RWPE1 (cell line): Measurements from ENCODE around the gene GAN.

ENCODE experiments used
- CTCF ChIA-PET: fragments of 350-600 bp; sonication (Branson Sonifier 250); formaldehyde crosslinking; extraction: SDS; loops from one replicate; lab custom pipeline; 2021; lab: Yijun Ruan, JAX
- POLR2A ChIA-PET: fragments of 400-600 bp; formaldehyde crosslinking; extraction: SDS; loops from one replicate; lab custom pipeline; 2020; ENCODE audit warnings: antibody characterized with exemption; ENCODE audit not compliant: low non-redundant PET; lab: Yijun Ruan, JAX
- DNase-seq: peaks from one replicate; pipeline ENCODE4 v3.0.0; 2012; ENCODE audit warnings: low spot score
- H3K27ac ChIP-seq: fragments of 450-650 bp; 2 replicates; pipeline ENCODE4 v1.5.1; 2017
- TF ChIP-seq, protein P1 (sequence below): fragments of 450-650 bp; conservative IDR thresholded peaks from 2 replicates; pipeline ENCODE4 v1.5.1; 2017; ENCODE audit warnings: low read depth, mild to moderate bottlenecking

Gene GAN

DNA sequence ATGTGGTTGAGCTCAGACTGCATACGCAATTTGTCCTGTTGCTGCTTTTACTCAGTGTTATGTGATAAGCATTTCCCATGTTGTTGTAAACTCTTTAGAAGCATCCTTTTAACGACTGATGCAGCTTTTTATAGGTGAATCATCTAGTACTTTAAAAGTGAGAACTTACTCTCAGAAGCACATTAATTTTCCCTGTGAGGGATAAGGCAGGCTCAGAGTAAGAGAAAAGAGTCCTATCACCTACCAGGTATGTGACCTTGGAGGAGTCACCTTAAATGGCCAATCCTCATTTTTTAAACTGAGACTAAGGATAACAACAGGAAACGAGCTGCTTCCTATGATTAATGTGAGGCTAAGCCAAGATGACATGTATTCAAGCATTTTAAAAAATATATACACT is 34.4 kb upstream of the GAN start:
- DNase-seq = peak; percentile 17
- CTCF ChIA-PET = interaction anchor here (0.5 to 0.6 kb wide), 2 partner anchors 39 to 263 kb away, joined by 4 to 5 read pairs; no protein-coding TSS in a partner anchor
- no peak overlapping the region for H3K27ac ChIP-seq
- POLR2A ChIA-PET = interaction anchor here (0.5 kb wide), 1 partner anchor 30 kb away, joined by 8 read pairs; no protein-coding TSS in a partner anchor
- TF ChIP-seq, protein P1, sequence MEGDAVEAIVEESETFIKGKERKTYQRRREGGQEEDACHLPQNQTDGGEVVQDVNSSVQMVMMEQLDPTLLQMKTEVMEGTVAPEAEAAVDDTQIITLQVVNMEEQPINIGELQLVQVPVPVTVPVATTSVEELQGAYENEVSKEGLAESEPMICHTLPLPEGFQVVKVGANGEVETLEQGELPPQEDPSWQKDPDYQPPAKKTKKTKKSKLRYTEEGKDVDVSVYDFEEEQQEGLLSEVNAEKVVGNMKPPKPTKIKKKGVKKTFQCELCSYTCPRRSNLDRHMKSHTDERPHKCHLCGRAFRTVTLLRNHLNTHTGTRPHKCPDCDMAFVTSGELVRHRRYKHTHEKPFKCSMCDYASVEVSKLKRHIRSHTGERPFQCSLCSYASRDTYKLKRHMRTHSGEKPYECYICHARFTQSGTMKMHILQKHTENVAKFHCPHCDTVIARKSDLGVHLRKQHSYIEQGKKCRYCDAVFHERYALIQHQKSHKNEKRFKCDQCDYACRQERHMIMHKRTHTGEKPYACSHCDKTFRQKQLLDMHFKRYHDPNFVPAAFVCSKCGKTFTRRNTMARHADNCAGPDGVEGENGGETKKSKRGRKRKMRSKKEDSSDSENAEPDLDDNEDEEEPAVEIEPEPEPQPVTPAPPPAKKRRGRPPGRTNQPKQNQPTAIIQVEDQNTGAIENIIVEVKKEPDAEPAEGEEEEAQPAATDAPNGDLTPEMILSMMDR = no peak

DNA sequence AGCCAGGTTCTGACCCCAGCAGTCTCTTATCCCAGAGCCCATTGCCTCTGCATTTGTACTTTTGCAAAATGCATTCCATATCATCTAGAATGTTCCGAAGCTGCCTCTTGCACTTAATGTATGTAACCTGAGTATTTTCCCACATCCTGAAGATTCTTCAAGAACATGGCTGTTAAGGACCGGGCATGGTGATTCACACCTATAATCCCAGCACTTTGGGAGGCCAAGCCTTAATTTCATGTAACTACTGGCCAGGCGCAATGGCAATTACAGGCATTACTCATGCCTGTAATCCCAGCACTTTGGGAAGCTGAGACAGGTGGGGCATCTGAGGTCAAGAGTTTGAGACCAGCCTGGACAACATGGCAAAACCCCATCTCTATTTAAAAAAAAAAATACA is 31.7 kb upstream of the GAN start:
- POLR2A ChIA-PET = no interaction called here
- H3K27ac ChIP-seq = no peak overlapping the region
- CTCF ChIA-PET = no interaction called here
- TF ChIP-seq, protein P1 = no peak
- DNase-seq = no peak

DNA sequence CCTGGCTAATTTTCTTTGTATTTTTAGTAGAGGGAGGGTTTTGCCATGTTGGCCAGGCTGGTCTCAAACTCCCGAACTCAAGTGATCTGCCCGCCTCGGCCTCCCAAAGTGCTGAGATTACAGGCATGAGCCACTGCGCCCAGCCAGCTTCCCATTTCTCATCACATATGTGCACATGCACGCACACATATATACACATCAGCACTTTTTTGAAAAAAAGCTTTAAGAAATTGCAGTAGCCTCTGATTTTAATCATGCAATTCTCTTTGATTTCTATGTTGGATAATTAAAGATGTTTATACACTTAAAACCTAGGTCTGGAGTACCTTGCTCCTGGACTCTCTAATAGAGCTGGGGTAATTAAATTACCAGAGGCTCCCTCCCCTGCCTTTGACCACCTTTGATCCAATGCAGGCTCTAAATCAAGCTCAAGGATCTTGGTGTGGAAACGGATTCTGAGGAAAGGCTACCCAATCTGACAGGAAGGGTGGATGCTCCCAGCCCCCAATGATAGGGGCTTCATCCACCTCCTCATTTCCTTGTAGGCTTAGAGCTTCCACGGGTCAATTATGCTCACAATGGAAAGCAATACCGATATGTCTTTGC is 29.7 kb upstream of the GAN start:
- TF ChIP-seq, protein P1 = no peak
- CTCF ChIA-PET = interaction anchor here (0.6 kb wide), 1 partner anchor 1354 kb away, joined by 3 read pairs; no protein-coding TSS in a partner anchor
- no peak overlapping the region for H3K27ac ChIP-seq
- POLR2A ChIA-PET = no interaction called here
- DNase-seq = no peak

DNA sequence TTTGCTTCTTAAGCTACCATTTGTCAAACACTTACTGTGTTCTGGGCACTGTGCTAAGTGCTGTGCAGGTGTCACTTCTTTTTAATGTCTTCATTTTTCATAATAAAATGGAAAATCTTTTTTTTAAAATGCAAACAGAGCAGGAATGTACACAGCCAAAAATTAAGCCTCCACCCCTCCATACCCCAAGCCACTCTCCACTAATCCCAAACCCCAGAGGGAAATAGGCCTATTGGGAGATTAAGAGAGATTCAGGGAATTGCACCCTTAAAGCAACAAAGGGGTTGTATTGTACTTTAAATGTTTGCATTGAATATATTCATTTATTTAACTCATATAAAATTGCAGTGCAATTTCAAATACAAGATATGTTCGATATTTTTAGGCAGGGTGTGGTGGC is 28.6 kb upstream of the GAN start:
- TF ChIP-seq, protein P1 = no peak
- no peak for DNase-seq
- ChIA-PET POLR2A (no interaction called here), CTCF (no interaction called here)
- H3K27ac ChIP-seq = no peak overlapping the region

DNA sequence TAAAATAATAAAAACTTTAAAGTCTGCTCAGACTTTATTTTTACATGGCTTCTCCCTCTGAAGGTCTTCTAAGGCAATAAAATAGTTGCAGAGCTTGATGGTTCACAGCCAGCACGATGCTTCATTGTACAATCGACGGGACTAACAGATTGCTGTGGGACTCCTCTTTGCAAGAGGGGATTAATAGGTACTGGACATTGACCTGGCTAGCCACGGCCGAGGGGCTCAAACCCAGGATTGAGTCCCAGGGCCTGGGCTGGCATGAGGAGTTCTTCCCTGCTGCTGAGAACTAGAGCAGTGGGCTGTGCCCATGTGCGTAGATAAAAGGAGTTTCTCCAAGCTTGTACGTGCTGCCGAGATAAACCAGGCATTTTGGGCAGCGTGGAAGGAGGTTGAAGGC is 23.6 kb upstream of the GAN start:
- H3K27ac ChIP-seq = no peak overlapping the region
- POLR2A ChIA-PET = no interaction called here
- CTCF ChIA-PET = no interaction called here
- no peak for DNase-seq
- TF ChIP-seq, protein P1 = no peak

DNA sequence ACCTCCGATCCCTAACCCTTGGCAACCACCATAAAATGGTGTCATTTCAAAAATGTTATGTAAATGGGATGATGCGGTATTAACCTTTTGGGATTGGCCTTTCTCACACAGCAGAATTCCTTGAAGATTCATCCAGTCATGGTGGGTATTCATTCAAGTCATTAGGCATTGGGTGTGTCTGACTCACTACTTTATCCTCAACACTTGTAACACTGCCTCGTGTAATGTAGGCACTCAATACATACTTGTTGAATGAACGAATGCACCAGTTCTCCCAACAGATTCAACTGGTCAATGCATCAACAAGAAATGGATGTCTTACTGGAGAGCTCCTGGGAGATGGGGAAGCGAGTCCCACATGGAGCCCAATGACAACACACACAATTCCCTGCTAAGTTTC is 21.8 kb upstream of the GAN start:
- no peak overlapping the region for H3K27ac ChIP-seq
- ChIA-PET POLR2A (no interaction called here), CTCF (interaction anchor here (0.6 to 0.7 kb wide), 2 partner anchors 99 to 319 kb away, joined by 3 to 6 read pairs; no protein-coding TSS in a partner anchor)
- DNase-seq = no peak
- TF ChIP-seq, protein P1 = no peak
